ENCODE measurements around the gene PCP4.
A peak's percentile ranks its signal among the peaks of the same experiment; 100 is the strongest.

The PCP4 gene

DNA sequence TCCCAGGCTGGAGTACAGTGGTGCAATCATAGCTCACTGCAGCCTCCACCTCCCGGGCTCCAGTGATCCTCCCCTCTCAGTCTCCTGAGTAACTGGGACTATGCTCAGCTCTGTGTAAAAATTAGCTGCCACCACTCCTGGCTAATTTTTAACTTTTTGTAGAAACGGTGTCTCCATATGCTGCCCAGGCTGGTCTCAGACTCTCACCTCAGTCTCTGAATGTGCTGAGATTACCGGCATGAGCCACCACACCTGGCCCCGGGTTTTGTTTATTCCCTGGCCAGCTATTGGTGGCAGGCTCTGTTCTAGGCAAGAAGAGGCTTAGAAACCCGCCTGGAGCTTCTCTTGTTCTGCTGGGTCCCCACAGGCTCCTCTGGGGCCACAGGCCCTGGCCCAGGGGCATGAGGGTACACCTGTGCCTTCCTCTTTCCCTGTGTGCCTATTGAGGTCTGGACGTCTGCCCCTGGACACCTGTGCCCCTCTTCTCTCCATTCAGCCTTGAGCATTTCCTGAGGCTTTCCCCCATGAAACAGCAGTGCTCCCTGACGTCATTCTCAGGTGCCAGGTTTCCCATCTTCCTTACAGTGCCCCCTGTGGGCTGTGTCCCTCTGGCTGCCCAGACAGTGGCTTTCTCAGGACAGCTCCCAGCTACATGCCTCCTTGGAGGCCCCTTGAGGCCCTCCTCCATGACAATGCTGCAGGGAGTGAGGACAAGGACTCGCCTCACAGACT is 57.5 kb downstream of the PCP4 start:
- no peak for DNase-seq

DNA sequence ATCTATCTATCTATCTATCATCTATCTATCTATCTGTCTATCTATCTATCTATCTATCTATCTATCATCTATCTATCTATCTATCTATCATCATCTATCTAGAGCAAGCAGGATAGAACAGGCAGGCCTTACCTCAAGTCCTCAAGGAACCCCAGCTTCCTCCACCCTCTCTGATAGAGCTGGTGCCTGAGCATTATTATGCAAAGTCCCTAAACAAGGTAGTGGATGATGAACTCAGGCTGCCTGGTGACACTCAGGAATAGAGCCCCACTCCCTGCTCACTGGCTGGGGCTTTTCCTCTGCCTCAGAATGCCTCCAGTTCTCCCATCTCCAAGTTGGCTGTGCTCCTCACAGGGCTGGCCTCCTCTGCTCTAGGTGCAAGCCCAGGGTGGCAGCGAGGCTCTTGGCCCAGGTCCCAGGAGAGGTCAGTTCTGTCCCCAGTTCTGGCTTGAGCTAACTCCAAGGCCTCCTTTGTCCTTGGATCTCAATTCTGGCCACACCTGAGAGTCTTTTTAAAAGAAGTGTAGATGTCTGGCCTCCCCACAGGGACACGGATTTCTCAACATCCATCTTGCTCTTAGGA is 60.2 kb downstream of the PCP4 start:
- no peak for DNase-seq

DNA sequence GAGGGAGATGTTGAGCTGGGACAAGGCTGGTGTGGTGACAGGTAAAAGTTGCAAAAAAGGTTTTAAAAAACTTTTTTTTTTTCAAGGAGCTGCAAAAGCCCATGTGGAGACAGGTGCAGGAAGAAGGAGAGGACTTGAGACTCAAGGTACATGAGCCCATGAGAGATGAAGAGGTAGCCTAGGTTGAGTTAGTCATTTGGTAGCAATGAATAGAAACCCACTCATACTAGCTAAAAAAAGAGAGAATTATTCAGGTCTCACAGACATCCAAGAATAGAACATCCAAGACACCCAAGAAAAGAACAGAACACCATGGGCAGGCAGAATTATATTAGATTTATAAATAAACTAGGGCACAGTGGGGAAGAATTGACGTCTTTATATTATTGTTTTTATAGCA is 65.1 kb downstream of the PCP4 start:
- no peak for DNase-seq

GRCh38 chr21:39934895-39935294 is 67.7 kb downstream of the PCP4 start:
- no peak for DNase-seq

- DNase-seq: no peak
Observed at GRCh38 chr21:39935716-39936115, 68.5 kb downstream of the PCP4 start.

DNA sequence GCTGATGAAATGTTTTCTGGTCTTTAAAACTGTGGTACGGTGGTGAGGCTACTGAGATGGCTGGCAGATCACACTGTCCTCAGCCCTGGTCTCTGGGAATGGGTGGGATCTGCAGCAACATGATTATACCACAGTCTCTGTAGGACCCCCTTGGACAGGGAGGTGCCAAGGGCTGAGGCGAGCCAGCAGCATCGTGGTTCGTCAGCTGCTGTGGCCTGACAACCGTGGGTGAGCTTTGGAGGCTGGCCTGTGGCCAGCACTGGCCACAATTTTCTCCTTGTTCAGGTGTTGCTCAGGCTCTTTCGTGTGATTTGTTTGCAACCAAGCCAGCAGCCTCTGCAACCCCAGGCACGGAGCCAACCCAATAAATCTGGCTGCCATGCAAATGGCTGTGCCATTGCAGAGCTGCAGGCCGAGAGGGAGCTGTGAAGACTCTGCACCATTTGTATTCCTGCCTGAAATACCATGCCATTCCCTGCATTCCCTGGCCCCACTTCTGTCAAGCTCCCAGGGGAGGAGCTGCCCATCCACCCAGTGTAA is 70.9 kb downstream of the PCP4 start:
- peak; percentile 26 for DNase-seq

- DNase-seq: no peak
Observed at GRCh38 chr21:39946199-39946598, 79.0 kb downstream of the PCP4 start.

GRCh38 chr21:39947031-39947430 is 79.8 kb downstream of the PCP4 start:
- DNase-seq: no peak

- DNase-seq: no peak
Observed at GRCh38 chr21:39951183-39952101, 84.2 kb downstream of the PCP4 start.

DNA sequence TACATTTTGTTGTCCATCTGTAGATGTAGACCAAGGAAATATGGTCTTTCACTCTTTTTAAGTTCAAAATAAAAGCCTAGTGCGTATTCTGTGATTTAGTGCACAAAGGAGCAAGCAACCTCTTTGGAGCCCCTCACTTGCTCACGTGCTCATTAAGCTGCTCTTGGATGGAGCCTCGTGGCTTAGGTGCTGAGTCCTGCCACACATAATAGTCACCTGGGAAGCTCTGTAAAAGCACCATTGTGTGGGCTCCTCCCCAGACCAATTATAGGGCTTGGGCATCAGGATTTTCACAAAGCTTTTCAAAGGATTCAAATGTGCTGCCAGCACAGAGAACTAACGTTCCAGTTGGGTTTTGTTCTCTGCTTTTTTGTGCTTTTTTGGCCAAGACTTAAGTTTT is 85.0 kb downstream of the PCP4 start:
- no peak for DNase-seq

DNA sequence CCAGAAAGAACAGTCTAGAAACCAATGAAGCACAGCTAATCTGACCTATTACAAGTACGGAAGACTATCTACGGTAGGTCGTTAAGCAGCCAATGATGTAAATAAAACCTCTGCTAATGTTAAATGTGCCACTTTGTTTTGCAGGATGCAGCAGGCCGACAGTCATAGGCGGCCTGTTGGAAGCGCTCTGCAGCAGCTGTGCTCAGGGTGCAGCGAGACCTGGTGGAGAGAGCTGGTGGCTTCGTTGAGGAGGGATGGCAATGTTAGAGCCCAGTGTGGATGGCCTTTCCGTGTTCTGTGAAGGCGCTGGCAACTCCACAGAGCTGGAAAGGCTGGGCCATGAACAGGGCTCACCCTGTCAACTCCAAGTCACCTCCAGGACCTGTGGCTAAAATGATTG is 87.3 kb downstream of the PCP4 start:
- DNase-seq: no peak

DNA sequence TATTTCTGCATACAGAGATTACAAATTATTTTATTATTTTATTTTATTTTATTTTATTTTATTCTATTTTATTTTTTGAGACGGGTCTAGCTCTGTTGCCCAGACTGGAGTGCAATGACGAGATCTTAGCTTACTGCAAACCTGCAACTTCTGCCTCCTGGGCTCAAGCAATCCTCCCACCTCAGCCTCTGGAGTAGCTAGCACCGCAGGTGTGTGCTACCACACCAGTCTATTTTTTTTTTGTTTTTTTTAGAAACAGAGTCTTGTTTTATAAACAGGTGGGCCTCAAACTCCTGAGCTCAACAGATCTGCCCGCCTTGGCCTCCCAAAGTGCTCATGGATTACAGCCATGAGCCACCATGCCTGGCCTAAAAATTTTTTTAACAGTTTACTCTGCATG is 88.1 kb downstream of the PCP4 start:
- no peak for DNase-seq

GRCh38 chr21:39956586-39956985 is 89.3 kb downstream of the PCP4 start:
- DNase-seq: no peak

DNA sequence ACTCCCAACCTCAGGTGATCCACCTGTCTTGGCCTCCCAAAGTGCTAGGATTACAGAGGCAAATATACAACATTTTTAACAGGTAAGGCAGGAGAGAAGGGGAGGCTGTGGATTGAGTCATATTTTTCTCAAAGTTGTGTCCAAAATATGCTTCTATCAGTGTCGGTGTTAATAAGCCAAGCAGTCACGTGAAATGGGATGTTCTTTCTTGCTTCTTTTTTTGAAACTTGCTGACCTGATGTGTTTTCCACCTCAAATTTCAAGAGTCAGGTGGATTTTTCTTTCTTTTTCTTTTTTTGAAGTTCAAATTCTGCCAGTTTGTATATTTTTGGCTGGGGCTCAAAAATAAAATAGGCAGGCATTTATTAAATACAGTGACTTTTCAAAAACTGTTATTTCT is 91.5 kb downstream of the PCP4 start:
- DNase-seq: no peak

DNA sequence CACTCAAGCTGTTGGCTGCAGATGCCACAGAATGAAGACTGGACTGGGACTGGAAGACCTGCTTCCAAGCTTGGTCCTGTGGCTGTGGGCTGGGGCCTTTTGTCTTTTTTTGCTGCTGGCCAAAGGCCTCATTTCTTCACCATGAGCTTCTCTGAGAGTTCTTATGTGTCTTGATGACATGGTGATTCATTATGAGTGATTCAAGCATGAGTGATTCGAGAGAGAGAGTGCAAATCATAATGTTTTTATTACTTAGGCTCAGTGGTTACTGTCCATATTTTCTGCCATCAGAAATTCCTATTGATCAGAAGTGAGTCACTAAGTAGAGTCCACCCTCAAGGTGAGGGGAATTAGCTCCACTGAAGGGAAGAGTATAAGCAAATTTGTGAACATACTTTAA is 94.0 kb downstream of the PCP4 start:
- DNase-seq: no peak

DNA sequence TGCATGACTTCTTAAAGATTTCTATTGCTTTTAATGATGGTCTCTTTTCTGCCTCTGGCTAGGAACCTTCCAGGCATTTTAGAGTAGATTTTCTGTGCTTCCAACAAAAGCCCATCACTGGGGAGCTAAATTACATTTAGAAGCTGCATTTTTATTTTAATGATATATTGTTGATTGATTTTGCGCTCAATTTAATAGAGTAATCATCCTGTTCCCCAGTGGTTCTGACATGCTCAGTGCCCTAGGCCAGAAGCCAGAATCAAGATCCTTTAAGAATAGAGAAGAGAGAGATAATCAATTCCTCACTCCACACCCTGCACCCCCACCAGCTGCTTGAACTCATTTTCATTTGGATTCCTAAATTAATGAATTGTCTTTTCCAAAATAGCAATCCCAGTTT is 97.8 kb downstream of the PCP4 start:
- no peak for DNase-seq

- DNase-seq: no peak
Observed at GRCh38 chr21:39966786-39967185, 99.5 kb downstream of the PCP4 start.

DNA sequence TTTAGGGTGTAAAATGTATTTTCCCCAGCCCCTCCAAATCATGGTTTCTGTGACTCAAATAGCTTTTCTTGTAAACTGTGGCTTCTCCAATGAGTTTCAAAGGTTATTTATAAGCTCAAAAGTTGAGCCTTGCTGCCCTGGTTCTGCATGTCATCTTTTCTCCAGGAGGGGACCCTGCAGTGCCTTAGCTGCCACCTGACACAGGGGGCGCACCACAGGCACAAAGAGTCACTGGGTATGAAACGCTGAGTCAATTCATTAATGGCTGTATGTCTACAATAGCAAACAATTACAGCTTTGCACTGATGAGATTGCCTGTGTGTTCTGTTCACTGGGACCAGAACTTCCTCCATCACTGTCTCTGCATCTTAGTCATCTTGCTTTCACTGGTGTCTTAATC is 100.8 kb downstream of the PCP4 start:
- DNase-seq: no peak

- DNase-seq: no peak
Observed at GRCh38 chr21:39969691-39970364, 102.6 kb downstream of the PCP4 start.

DNA sequence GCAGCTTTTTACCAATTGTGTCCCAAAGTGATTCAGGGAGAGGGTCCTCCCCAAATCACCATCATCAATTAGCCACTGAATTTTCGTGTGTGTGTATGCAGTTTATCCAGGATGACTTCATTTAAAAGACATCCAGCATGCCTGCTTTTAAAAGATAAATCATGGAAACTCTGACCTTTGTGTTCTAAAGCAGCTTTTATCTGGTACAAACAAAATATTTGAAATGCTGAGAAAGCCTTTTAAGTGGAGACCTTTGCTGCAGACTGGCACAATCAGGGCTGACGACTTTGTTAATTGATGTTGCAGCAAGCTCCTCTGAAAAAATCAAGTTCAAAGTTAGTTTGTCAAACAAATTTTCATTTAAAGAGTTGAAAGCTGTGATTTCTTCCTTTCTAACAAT is 104.7 kb downstream of the PCP4 start:
- no peak for DNase-seq

GRCh38 chr21:39972471-39972870 is 105.2 kb downstream of the PCP4 start:
- DNase-seq: no peak

DNA sequence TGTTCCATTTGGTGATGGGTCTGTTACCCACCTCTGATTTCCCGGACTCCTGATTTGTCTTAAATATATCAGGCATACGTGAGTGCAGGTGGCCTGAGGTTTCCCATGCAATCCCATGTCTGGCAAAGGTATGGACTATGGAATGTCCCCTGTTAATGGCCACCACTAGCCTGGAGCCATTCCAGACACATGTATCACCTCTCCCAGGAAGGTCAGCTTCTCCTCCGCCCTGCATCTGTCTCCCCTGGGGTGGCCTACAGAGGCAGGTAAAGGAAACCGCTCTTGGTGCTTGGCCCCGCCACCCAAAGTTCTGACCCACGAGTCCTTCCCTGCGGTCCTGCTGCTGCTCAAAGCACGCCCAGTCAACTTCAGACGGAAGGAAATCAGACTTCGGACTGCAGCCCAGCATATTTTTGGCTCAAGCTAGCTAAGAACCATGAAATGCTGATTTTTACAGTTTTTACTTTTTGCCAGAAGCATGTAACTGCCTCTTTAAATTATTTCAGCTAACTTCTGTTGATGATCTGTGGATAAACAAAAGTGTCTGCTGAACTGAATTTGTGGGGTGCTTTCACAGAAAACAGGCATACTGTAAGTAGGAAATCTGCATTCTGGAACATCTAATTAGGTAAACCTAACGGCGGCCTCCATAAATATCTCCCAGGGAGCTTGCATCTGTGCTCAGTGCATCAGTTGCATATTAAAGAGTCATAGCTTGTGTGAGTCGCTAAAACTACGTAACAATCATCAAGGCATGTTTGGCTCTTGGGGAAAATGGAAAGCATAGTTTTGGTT is 105.9 kb downstream of the PCP4 start:
- DNase-seq: no peak

Measured in femur (tissue), 1 donor.